Brain microvascular endothelial cell (primary cell): Measurements from ENCODE around the gene PDZD8.

ENCODE experiments used
- DNase-seq: peaks from one replicate; pipeline ENCODE4 v3.0.0-alpha.2; 2020
- H3K27ac ChIP-seq: fragments of 250-450 bp; sonication (Bioruptor Pico); 2 replicates; pipeline ENCODE4 v1.5.1; 2020; ENCODE audit warnings: mild to moderate bottlenecking, moderate library complexity
- H3K27me3 ChIP-seq: fragments of 250-450 bp; sonication (Bioruptor Pico); replicated peaks from 2 replicates; pipeline ENCODE4 v1.5.1; 2020; ENCODE audit warnings: mild to moderate bottlenecking
- H3K36me3 ChIP-seq: fragments of 250-450 bp; sonication (Bioruptor Pico); replicated peaks from 2 replicates; pipeline ENCODE4 v1.5.1; 2020; ENCODE audit warnings: mild to moderate bottlenecking
- H3K4me3 ChIP-seq: 2 replicates; pipeline ENCODE4 v1.5.1; 2011; ENCODE audit warnings: low read depth, mild to moderate bottlenecking, control low read depth, low read length, moderate library complexity
- CTCF ChIP-seq: IDR thresholded peaks from 2 replicates; pipeline ENCODE4 v1.5.1; 2011; ENCODE audit warnings: low read depth, mild to moderate bottlenecking, moderate library complexity, low read length, control low read depth, inconsistent platforms; ENCODE audit errors: missing control alignments
- in situ Hi-C: cut with HindIII; loops from 2 replicates; pipeline ENCODE4 v1.10.0; 2017; ENCODE audit warnings: low sequenced_read_pairs, low pct_ligation_motif_present

PDZD8 gene

GRCh38 chr10:117375360-117376178, at the start of gene PDZD8:
Gene PDZD8, minus strand, starts transcription at chr10:117375440. Its CDS starts 213 bp downstream, at chr10:117375227.
- in situ Hi-C loops, result no loop called here
- Histone ChIP-seq H3K27ac (peak within 1 kb of the TSS; percentile 67), H3K4me3 (peak within 1 kb of the TSS; percentile 84), H3K36me3 (no peaks in the 10 kb centered on the region), H3K27me3 (peaks cover 4% of the 10 kb centered on the region)
- no peak for TF ChIP-seq CTCF
- peak; percentile 89 for DNase-seq

- no peak for DNase-seq
- Histone ChIP-seq H3K27me3 (no peaks in the 10 kb centered on the region), H3K4me3 (no peak overlapping the region), H3K36me3 (no peaks in the 10 kb centered on the region), H3K27ac (no peak overlapping the region)
- no peak for TF ChIP-seq CTCF
- in situ Hi-C loops, result no loop called here
These were observed 48.9 kb upstream of the PDZD8 start for GRCh38 chr10:117424171-117424570.

GRCh38 chr10:117421985-117422384, 46.7 kb upstream of the PDZD8 start:
- TF ChIP-seq CTCF, result no peak
- Histone ChIP-seq H3K4me3 (no peak overlapping the region), H3K27me3 (no peaks in the 10 kb centered on the region), H3K36me3 (no peaks in the 10 kb centered on the region), H3K27ac (no peak overlapping the region)
- in situ Hi-C loops, result no loop called here
- no peak for DNase-seq

GRCh38 chr10:117420768-117421167, 45.5 kb upstream of the PDZD8 start:
- no peak for TF ChIP-seq CTCF
- Histone ChIP-seq H3K27me3 (no peaks in the 10 kb centered on the region), H3K27ac (no peak overlapping the region), H3K36me3 (no peaks in the 10 kb centered on the region), H3K4me3 (no peak overlapping the region)
- no peak for DNase-seq
- in situ Hi-C loops, result no loop called here

- no peak for DNase-seq
- in situ Hi-C loops, result no loop called here
- no peaks in the 10 kb centered on the region for H3K36me3 ChIP-seq
- TF ChIP-seq CTCF, result no peak
- H3K27ac ChIP-seq, result no peak overlapping the region
- no peaks in the 10 kb centered on the region for H3K27me3 ChIP-seq
- no peak overlapping the region for H3K4me3 ChIP-seq
These were observed 44.7 kb upstream of the PDZD8 start for GRCh38 chr10:117419921-117420320.

GRCh38 chr10:117419159-117419558, 43.9 kb upstream of the PDZD8 start:
- H3K27ac ChIP-seq, result no peak overlapping the region
- H3K4me3 ChIP-seq, result no peak overlapping the region
- no peak for DNase-seq
- in situ Hi-C loops, result no loop called here
- no peak for TF ChIP-seq CTCF
- no peaks in the 10 kb centered on the region for H3K27me3 ChIP-seq
- H3K36me3 ChIP-seq, result no peaks in the 10 kb centered on the region
